Measurements from ENCODE around the gene EEF1AKMT4.

DNA sequence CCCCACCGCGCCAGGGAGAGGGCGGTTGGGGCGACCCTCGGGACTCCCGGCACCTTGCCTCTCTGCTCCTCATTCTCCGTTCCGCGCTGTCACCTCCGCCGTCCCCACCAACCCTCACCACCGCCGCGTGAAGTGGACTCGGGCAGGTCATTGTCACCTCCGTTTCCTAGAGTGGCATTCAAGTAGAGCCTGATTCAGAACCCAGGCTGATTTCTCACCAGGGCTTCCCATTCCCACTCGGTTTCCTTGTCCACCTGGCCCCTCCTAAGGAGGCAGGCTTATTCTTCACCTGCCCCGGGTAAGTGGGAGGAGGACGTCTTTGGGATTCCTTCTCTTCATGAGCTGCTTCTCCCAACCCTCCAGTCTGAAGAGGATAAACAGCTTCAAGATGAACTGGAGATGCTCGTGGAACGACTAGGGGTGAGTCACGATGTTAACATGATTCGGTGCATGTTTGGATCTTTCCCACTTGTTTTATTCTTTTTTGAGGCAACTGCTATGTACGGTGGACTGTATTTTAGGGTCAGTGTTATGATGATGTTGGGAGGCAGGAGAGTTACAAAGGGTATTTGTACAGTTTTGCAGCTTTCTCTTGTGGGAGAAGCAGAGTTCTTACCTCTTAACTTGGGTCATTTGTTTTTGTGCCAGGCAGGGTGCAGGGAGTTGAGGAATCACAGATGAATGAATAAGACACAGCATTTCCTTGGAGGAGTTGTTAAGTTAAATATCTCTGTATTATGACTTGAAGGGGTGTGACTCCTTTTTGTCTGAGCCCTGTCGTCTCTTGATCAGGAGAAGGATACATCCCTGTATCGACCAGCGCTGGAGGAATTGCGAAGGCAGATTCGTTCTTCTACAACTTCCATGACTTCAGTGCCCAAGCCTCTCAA lies 50.3 kb downstream of the EEF1AKMT4 start:
- TF ChIP-seq CTCF (IDR thresholded peaks at IDR 0.05; ENCODE audit: borderline replicate concordance, extremely low read depth, low read length, poor library complexity, severe bottlenecking) (no peak), EZH2 (IDR thresholded peaks at IDR 0.05; ENCODE audit: borderline replicate concordance, low read depth, low read length, severe bottlenecking) (no peak)
